AG09309 (cell line): ENCODE data around the gene CD63.

ENCODE experiments used
- DNase-seq: peaks from one replicate; pipeline ENCODE4 v3.0.0-alpha.2; 2010; ENCODE audit warnings: low read depth
- H3K4me3 ChIP-seq: 2 replicates; pipeline ENCODE4 v1.5.1; 2011; ENCODE audit warnings: mild to moderate bottlenecking, low read depth, low read length, moderate library complexity; ENCODE audit not compliant: control insufficient read depth
- CTCF ChIP-seq: IDR thresholded peaks from 2 replicates; pipeline ENCODE4 v1.5.1; 2011; ENCODE audit warnings: mild to moderate bottlenecking, low read depth, low read length, inconsistent platforms; ENCODE audit not compliant: insufficient read depth, control insufficient read depth; ENCODE audit errors: missing control alignments

Gene CD63

GRCh38 chr12:55711786-55712553 lies 16.8 kb downstream of the CD63 start:
- no peak overlapping the region for H3K4me3 ChIP-seq
- no peak for TF ChIP-seq CTCF

GRCh38 chr12:55708695-55709233 lies 20.0 kb downstream of the CD63 start:
- DNase-seq = no peak
- TF ChIP-seq CTCF = no peak
- no peak overlapping the region for H3K4me3 ChIP-seq

More at GRCh38 chr12:55711786-55712553, 16.8 kb downstream of the CD63 start:
- DNase-seq = no peak

GRCh38 chr12:55707841-55708694 lies 20.7 kb downstream of the CD63 start, which contains the start of gene ITGA7:
Gene ITGA7, minus strand, starts transcription at chr12:55707904. Its CDS starts 222 bp downstream, at chr12:55707682.
- TF ChIP-seq CTCF = no peak
- DNase-seq = no peak
- H3K4me3 ChIP-seq = peak within 1 kb of the TSS; percentile 56

- peak overlapping the region; percentile 56 for H3K4me3 ChIP-seq
- DNase-seq = no peak
- no peak for TF ChIP-seq CTCF
Observed at GRCh38 chr12:55707219-55707671, 21.6 kb downstream of the CD63 start.

- no peak for TF ChIP-seq CTCF
- H3K4me3 ChIP-seq = no peak overlapping the region
- no peak for DNase-seq
Observed at GRCh38 chr12:55706568-55707218, 22.1 kb downstream of the CD63 start.
